Endothelial cell of umbilical vein (primary cell): ENCODE results near the gene YTHDC1. TPM values are rescaled to one million over a fixed set of nuclear protein-coding genes. Genes with fewer than 3 reads are reported as not detected.

Source experiments
- BruUV-seq: library from RNA; stranded (reverse); fragments of 400-500 nt; replicated peaks from 2 replicates; lab custom pipeline; 2021; lab: Mats Ljungman, UMichigan
- CTCF ChIA-PET: fragments of 300-600, 350-600 bp; sonication (Branson Sonifier 250); formaldehyde crosslinking; loops from one replicate; lab custom pipeline; 2021; ENCODE audit warnings: antibody characterized with exemption, inconsistent platforms; lab: Charles Lee
- POLR2A ChIA-PET: fragments of 300-600, 350-600 bp; sonication (Branson Sonifier 250); formaldehyde crosslinking; loops from one replicate; lab custom pipeline; 2021; ENCODE audit warnings: antibody characterized with exemption, inconsistent platforms; lab: Charles Lee
- DNase-seq: peaks from one replicate; pipeline ENCODE4 v3.0.0-alpha.2; 2011; ENCODE audit warnings: low read depth, low spot score
- FAIRE-seq: peaks from 2 replicates; lab custom pipeline; 2011; peaks lifted over from hg19 to GRCh38; lab: Jason Lieb, UNC
- H2AFZ ChIP-seq: 2 replicates; pipeline ENCODE4 v1.6.0; 2012; ENCODE audit warnings: low read depth, low read length, control low read depth, inconsistent platforms
- H3K27ac ChIP-seq: 2 replicates; pipeline ENCODE4 v1.5.1; 2011; ENCODE audit warnings: low read depth, mild to moderate bottlenecking, control low read depth, low read length, moderate library complexity; ENCODE audit not compliant: insufficient read depth
- H3K27me3 ChIP-seq, 2 experiments: 2 replicates each; pipeline versions ENCODE4 v1.6.0 to v1.6.1; 2011; ENCODE audit warnings: low read length in 2 of 2, mixed read lengths in 1 of 2; ENCODE audit not compliant: control insufficient read depth in 2 of 2, insufficient read depth in 2 of 2
- H3K36me3 ChIP-seq, 2 experiments: 2 replicates in 1 of 2; 3 replicates in 1 of 2; pipeline ENCODE4 v1.5.1; 2011; ENCODE audit warnings: low read length in 2 of 2, mild to moderate bottlenecking in 1 of 2, moderate library complexity in 1 of 2; ENCODE audit not compliant: control insufficient read depth in 2 of 2, insufficient read depth in 2 of 2; ENCODE audit errors: extremely low read depth in 1 of 2
- H3K4me1 ChIP-seq: 3 replicates; pipeline ENCODE4 v1.5.1; 2011; ENCODE audit warnings: mild to moderate bottlenecking, low read length; ENCODE audit not compliant: control insufficient read depth, insufficient read depth; ENCODE audit errors: extremely low read depth
- H3K4me2 ChIP-seq: 2 replicates; pipeline ENCODE4 v1.6.1; 2011; ENCODE audit warnings: low read length, control low read depth, mixed read lengths; ENCODE audit not compliant: insufficient read depth
- H3K4me3 ChIP-seq, 3 experiments: fragments of 200-600 bp in 1 of 3; sonication (generic), shearing (Covaris generic) in 1 of 3; replicated peaks in 1 of 3; 2 replicates each; pipeline ENCODE4 v1.5.1; 2011 to 2016; ENCODE audit warnings: control low read depth in 3 of 3, low read length in 3 of 3, mild to moderate bottlenecking in 2 of 3, inconsistent platforms in 1 of 3, low read depth in 1 of 3, moderate library complexity in 1 of 3; ENCODE audit not compliant: insufficient read depth in 1 of 3
- H3K79me2 ChIP-seq: 2 replicates; pipeline ENCODE4 v1.6.0; 2012; ENCODE audit warnings: low read length, inconsistent platforms; ENCODE audit not compliant: control insufficient read depth, insufficient read depth
- H3K9ac ChIP-seq: replicated peaks from 2 replicates; pipeline ENCODE3; 2011; ENCODE audit warnings: low read length, control low read depth; ENCODE audit not compliant: insufficient read depth; ENCODE audit errors: extremely low read depth
- H3K9me1 ChIP-seq: replicated peaks from 3 replicates; pipeline ENCODE4 v1.6.0; 2011; ENCODE audit warnings: mild to moderate bottlenecking, low read length; ENCODE audit not compliant: control insufficient read depth, insufficient read depth; ENCODE audit errors: extremely low read depth
- H3K9me3 ChIP-seq: replicated peaks from 2 replicates; pipeline ENCODE4 v1.5.1; 2012; ENCODE audit warnings: low read length, inconsistent platforms; ENCODE audit not compliant: control insufficient read depth, insufficient read depth
- H4K20me1 ChIP-seq: replicated peaks from 2 replicates; pipeline ENCODE3; 2011; ENCODE audit warnings: mild to moderate bottlenecking, low read length; ENCODE audit not compliant: control insufficient read depth, insufficient read depth; ENCODE audit errors: extremely low read depth
- CTCF ChIP-seq, 2 donors: IDR thresholded peaks; 1 replicate in 1 of 2; 2 replicates in 1 of 2; pipeline ENCODE4 v1.5.1; 2011; ENCODE audit warnings: low read length in 2 of 2, mild to moderate bottlenecking in 2 of 2, moderate library complexity in 2 of 2, control low read depth in 1 of 2, inconsistent platforms in 1 of 2, low read depth in 1 of 2; ENCODE audit not compliant: insufficient read depth in 1 of 2; ENCODE audit errors: extremely low read depth in 1 of 2
- EZH2 ChIP-seq: IDR thresholded peaks from 2 replicates; pipeline ENCODE4 v1.6.1; 2012; ENCODE audit warnings: borderline replicate concordance, low read depth, mild to moderate bottlenecking, moderate library complexity, low read length, inconsistent platforms; ENCODE audit not compliant: severe bottlenecking
- FOS ChIP-seq: IDR thresholded peaks from 2 replicates; pipeline ENCODE4 v1.6.1; 2011; ENCODE audit warnings: mild to moderate bottlenecking, low read length, moderate library complexity, borderline replicate concordance; ENCODE audit not compliant: insufficient read depth
- GATA2 ChIP-seq: IDR thresholded peaks from 2 replicates; pipeline ENCODE4 v1.7.0; 2011; ENCODE audit warnings: low read depth, mild to moderate bottlenecking, moderate library complexity, mixed read lengths, low read length; ENCODE audit not compliant: insufficient read length, insufficient read depth
- JUN ChIP-seq: IDR thresholded peaks from 2 replicates; pipeline ENCODE4 v1.6.1; 2011; ENCODE audit warnings: borderline replicate concordance, low read depth; ENCODE audit not compliant: insufficient read length, insufficient read depth
- MYC ChIP-seq: IDR thresholded peaks from one replicate; pipeline ENCODE4 v1.6.1; 2011; ENCODE audit warnings: mild to moderate bottlenecking, low read depth, low read length
- POLR2A ChIP-seq: IDR thresholded peaks from 2 replicates; pipeline ENCODE4 v1.6.1; 2012; ENCODE audit warnings: low read depth, mild to moderate bottlenecking, control low read depth, low read length
- POLR2AphosphoS5 ChIP-seq: IDR thresholded peaks from 2 replicates; pipeline ENCODE4 v1.6.1; 2012; ENCODE audit warnings: low read depth, mild to moderate bottlenecking, control low read depth, low read length, moderate library complexity; ENCODE audit not compliant: insufficient read depth
- dilution Hi-C: fragments of 300-500 bp; cut with MboI; formaldehyde crosslinking; loops from one replicate; pipeline ENCODE4 v1.15.0; 2019; ENCODE audit warnings: low sequenced_read_pairs; ENCODE audit not compliant: extremely low pct_ligation_motif_present
- intact Hi-C: fragments of 100-400 bp; cut with micrococcal nuclease; formaldehyde crosslinking; loops from one replicate; pipeline ENCODE4 v1.10.0; 2022
- polyA plus RNA-seq, 4 experiments: library from polyadenylated mRNA; depleted of rRNA in 3 of 4; stranded (reverse) in 3 of 4; unstranded in 1 of 4; fragments of >200 nt; gene quantifications; 2 replicates each; pipeline versions ENCODE4 v1.2.1 to v1.2.3, GENCODE V29; 2011 to 2012; ENCODE audit warnings: missing spikeins in 1 of 4
- total RNA-seq: library from RNA; stranded (reverse); gene quantifications from 2 replicates; pipeline ENCODE4 v1.2.3, GENCODE V29; 2021
- TF ChIP-seq, protein P1 (sequence below): IDR thresholded peaks from 2 replicates; pipeline ENCODE4 v1.6.1; 2011; ENCODE audit not compliant: insufficient read depth, insufficient read length

Gene YTHDC1
- total and polyA plus RNA-seq, 2 donors (not counting 3 experiments of a cell fraction or from before 2014, with no cell fraction given) = 17.8 to 60.4 TPM

DNA sequence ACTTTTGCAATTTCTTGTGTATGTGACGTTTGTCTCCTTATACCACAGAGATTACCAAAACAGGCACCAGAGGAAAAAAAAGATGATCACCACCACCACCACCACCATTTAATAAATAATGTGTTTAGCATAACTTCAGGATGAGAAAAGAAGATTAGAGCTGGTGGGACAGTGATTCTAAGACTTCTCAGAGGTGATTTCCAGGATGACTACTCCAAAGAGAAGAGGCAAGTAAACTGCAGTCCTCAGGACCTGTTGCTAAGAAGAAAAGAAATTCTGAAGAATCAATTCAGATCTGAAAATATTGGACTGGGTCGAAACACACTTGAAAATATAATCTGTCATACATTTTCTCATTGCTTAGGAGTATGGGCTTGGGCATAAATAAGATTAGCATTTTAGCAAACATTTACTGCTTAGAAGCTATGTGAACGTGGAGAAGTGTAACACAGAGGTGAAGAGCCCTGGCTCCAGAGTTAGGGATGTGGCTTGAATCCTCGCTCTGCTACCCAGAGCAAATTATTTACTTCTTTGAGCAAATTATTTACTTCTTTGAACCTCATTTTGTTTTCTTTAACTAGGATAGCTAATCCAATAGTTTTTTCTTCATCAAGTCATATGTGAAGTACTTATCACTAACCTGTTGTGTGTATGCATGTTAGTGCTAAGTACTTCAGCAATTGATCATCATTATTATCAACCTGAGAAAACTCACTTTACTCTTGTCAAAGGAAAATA, 10.5 kb upstream of the YTHDC1 start:
- Histone ChIP-seq H3K27me3 (peaks cover 9 to 17% of the 10 kb centered on the region in 2 experiments), H2AFZ (no peak overlapping the region), H3K4me2 (no peak overlapping the region), H3K4me3 (no peak overlapping the region), H3K9ac (no peak overlapping the region), H3K9me1 (no peaks in the 10 kb centered on the region), H3K9me3 (no peaks in the 10 kb centered on the region), H3K36me3 (no peaks in the 10 kb centered on the region), H3K4me1 (no peaks in the 10 kb centered on the region), H4K20me1 (no peaks in the 10 kb centered on the region), H3K27ac (no peak overlapping the region), H3K79me2 (no peaks in the 10 kb centered on the region)
- DNase-seq (no peak), FAIRE-seq (no peak)
- BruUV-seq = no TSS peak
- TF ChIP-seq POLR2A = no peak
- no peak for TF ChIP-seq GATA2
- dilution Hi-C loops (no loop called here), intact Hi-C loops (no loop called here)
- POLR2A ChIA-PET = no interaction called here
- CTCF ChIA-PET = interaction anchor here (1.3 kb wide), 1 partner anchor 15 kb away, joined by 3 read pairs; no protein-coding TSS in a partner anchor

DNA sequence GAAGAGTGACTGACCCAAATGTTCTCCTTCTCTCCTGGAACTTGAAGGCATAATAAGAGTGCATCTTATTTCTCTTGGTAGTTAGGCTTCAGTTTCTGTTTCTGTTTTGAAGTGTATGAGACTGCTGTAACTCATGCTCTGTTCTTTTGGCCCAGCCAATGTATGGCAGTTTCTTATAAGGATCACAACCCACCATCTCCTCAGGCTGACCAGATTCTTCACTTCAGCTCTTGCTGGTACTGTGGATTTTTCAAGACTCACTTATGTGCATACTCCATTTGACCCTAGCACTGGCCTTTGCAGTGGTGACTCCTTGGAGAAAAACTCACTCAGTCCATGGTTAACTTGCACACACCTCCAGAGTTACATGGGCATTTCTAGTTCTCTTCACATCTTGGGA, 9.6 kb upstream of the YTHDC1 start:
- POLR2A ChIA-PET = no interaction called here
- Histone ChIP-seq H3K27ac (no peak overlapping the region), H3K9me3 (no peaks in the 10 kb centered on the region), H3K27me3 (peaks cover 11 to 19% of the 10 kb centered on the region in 2 experiments), H3K36me3 (no peaks in the 10 kb centered on the region), H3K4me3 (no peak overlapping the region), H4K20me1 (no peaks in the 10 kb centered on the region), H3K4me1 (no peaks in the 10 kb centered on the region), H3K9me1 (no peaks in the 10 kb centered on the region), H3K9ac (no peak overlapping the region), H3K4me2 (no peak overlapping the region), H3K79me2 (no peaks in the 10 kb centered on the region), H2AFZ (no peak overlapping the region)
- dilution Hi-C loops (no loop called here), intact Hi-C loops (no loop called here)
- TF ChIP-seq POLR2AphosphoS5 (no peak), POLR2A (no peak), FOS (no peak), MYC (no peak), EZH2 (no peak), JUN (no peak), GATA2 (no peak), CTCF (IDR thresholded peaks at IDR 0.05; ENCODE audit: extremely low read depth in 1 of 2, insufficient read depth in 1 of 2, low read depth in 1 of 2, low read length in 2 of 2) (no peak)
- TF ChIP-seq, protein P1, sequence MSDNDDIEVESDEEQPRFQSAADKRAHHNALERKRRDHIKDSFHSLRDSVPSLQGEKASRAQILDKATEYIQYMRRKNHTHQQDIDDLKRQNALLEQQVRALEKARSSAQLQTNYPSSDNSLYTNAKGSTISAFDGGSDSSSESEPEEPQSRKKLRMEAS = no peak
- no peak for DNase-seq
- CTCF ChIA-PET = no interaction called here
- no peak for FAIRE-seq
- BruUV-seq = no TSS peak
